Smooth muscle cell (in vitro differentiated cells): ENCODE results near the gene COX7B. TPM values are rescaled to one million over a fixed set of nuclear protein-coding genes. Genes with fewer than 3 reads are reported as not detected.
"Not testable (repeated sequence)": the region's sequence is repeated elsewhere in the genome, so short reads cannot be mapped to it uniquely, and the experiment has no call there.

Experiments
- DNase-seq: peaks from one replicate; lab custom pipeline; 2025; ENCODE audit not compliant: unreplicated experiment; lab: John Stamatoyannopoulos, UW
- H2AFZ ChIP-seq: fragments of 200-600 bp; sonication (generic); 2 replicates; pipeline ENCODE4 v1.6.0; 2016; ENCODE audit warnings: antibody characterized with exemption, low read depth, mild to moderate bottlenecking
- H3F3A ChIP-seq: fragments of 200-600 bp; sonication (generic); 2 replicates; pipeline ENCODE4 v1.6.0; 2017; ENCODE audit warnings: antibody characterized with exemption, low read depth
- H3K27ac ChIP-seq: fragments of 200-600 bp; sonication (generic); 2 replicates; pipeline ENCODE4 v1.5.1; 2016; ENCODE audit warnings: low read depth, mild to moderate bottlenecking
- H3K27me3 ChIP-seq: fragments of 200-600 bp; sonication (generic); 2 replicates; pipeline ENCODE4 v1.6.1; 2016; ENCODE audit warnings: low read depth, mild to moderate bottlenecking
- H3K36me3 ChIP-seq: fragments of 200-600 bp; sonication (generic); 2 replicates; pipeline ENCODE4 v1.5.1; 2016; ENCODE audit warnings: low read depth
- H3K4me1 ChIP-seq: fragments of 200-600 bp; sonication (generic); 2 replicates; pipeline ENCODE4 v1.5.1; 2016; ENCODE audit warnings: low read depth
- H3K4me2 ChIP-seq: fragments of 200-600 bp; sonication (generic); 2 replicates; pipeline ENCODE4 v1.6.0; 2016; ENCODE audit warnings: mild to moderate bottlenecking
- H3K4me3 ChIP-seq: fragments of 200-600 bp; sonication (generic); 2 replicates; pipeline ENCODE4 v1.5.1; 2016; ENCODE audit warnings: mild to moderate bottlenecking
- H3K79me2 ChIP-seq: fragments of 200-600 bp; sonication (generic); 2 replicates; pipeline ENCODE4 v1.6.0; 2016; ENCODE audit warnings: low read depth, mild to moderate bottlenecking
- H3K9ac ChIP-seq: fragments of 200-600 bp; sonication (generic); 2 replicates; pipeline ENCODE4 v1.6.0; 2016; ENCODE audit warnings: low read depth
- H3K9me3 ChIP-seq: fragments of 200-600 bp; sonication (generic); replicated peaks from 2 replicates; pipeline ENCODE4 v1.5.1; 2016; ENCODE audit warnings: low read depth
- H4K20me1 ChIP-seq: fragments of 200-600 bp; sonication (generic); 2 replicates; pipeline ENCODE4 v1.6.0; 2016; ENCODE audit warnings: low read depth
- CTCF ChIP-seq: fragments of 200-600 bp; sonication (generic); IDR thresholded peaks from 2 replicates; pipeline ENCODE4 v1.5.1; 2017; ENCODE audit warnings: borderline replicate concordance, mild to moderate bottlenecking, antibody characterized with exemption; ENCODE audit not compliant: insufficient read depth, poor library complexity, severe bottlenecking
- WGBS: methylation state at CpG from one replicate; pipeline ENCODE4 v1.1.7; 2016; ENCODE audit warnings: low lambda C conversion rate; 5-methylcytosine and 5-hydroxymethylcytosine counted together
- polyA plus RNA-seq: library from polyadenylated mRNA; unstranded; fragments of >200 nt; fragmentation: Nextera tagmentation; extraction: Ambion mirVana; gene quantifications from 2 replicates; pipeline ENCODE4 v1.2.1, GENCODE V29; 2016
- total RNA-seq: library from RNA; depleted of rRNA; stranded (reverse); fragments of >200 nt; gene quantifications from 2 replicates; pipeline ENCODE4 v1.2.3, GENCODE V29; 2014

Gene COX7B
- total and polyA plus RNA-seq, 2 experiments from 2014 or later, result 483 to 503 TPM

GRCh38 chrX:77937291-77937690, 38.0 kb downstream of the COX7B start:
- TF ChIP-seq CTCF, result no peak
- Histone ChIP-seq H4K20me1 (no peaks in the 10 kb centered on the region), H3K4me3 (no peak overlapping the region), H3K9ac (no peak overlapping the region), H3K4me2 (no peak overlapping the region), H3K4me1 (no peaks in the 10 kb centered on the region), H3K79me2 (no peaks in the 10 kb centered on the region), H3F3A (no peaks in the 10 kb centered on the region), H3K9me3 (no peaks in the 10 kb centered on the region), H3K36me3 (no peaks in the 10 kb centered on the region), H3K27me3 (no peaks in the 10 kb centered on the region), H2AFZ (no peak overlapping the region), H3K27ac (no peak overlapping the region)
- WGBS, result 68% methylated on average over 3 of the region's 3 CpGs
- no peak for DNase-seq

DNA sequence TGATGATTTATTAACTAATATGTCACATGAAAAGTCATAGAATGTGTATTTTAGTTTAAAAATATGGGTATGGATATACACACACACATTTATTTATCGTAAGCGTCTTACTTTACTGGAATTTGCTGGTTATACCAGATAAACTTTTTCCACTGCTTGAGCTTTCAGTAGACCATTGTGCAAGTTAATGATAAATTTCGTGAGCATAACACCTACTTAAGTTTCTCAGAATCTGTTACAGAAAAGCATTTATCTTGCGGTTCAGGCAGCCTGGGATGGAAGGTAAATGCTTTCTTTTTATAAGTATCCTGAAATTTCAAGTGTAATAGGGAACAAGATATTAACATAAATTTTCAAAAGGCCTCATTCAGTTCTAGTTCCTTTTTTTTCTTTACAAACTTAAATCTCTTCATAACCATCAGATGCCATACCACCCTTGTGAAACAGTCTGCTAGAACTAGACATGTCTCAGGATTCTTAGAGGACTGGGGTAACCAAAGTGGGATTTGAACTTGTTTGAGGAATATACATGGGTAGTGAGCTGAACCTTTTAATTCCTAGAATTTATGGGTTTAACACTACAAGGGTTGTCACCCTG, 38.9 kb downstream of the COX7B start:
- Histone ChIP-seq H3K4me3 (no peak overlapping the region), H3F3A (no peaks in the 10 kb centered on the region), H3K4me1 (no peaks in the 10 kb centered on the region), H2AFZ (no peak overlapping the region), H3K27ac (no peak overlapping the region), H3K27me3 (no peaks in the 10 kb centered on the region), H4K20me1 (no peaks in the 10 kb centered on the region), H3K9me3 (no peaks in the 10 kb centered on the region), H3K36me3 (no peaks in the 10 kb centered on the region), H3K4me2 (no peak overlapping the region), H3K79me2 (no peaks in the 10 kb centered on the region), H3K9ac (no peak overlapping the region)
- TF ChIP-seq CTCF, result no peak
- WGBS, result 80% methylated on average over 4 of the region's 4 CpGs
- no peak for DNase-seq

GRCh38 chrX:77945031-77945430, 45.8 kb downstream of the COX7B start:
- not testable (repeated sequence) for H3F3A ChIP-seq, H3K27me3 ChIP-seq, H3K27ac ChIP-seq, H3K9me3 ChIP-seq, H3K4me3 ChIP-seq, H4K20me1 ChIP-seq, H2AFZ ChIP-seq, H3K4me2 ChIP-seq, H3K36me3 ChIP-seq, DNase-seq, H3K4me1 ChIP-seq, H3K79me2 ChIP-seq, H3K9ac ChIP-seq
- 93% methylated on average over 6 of the region's 6 CpGs for WGBS

GRCh38 chrX:77945910-77946545, 46.8 kb downstream of the COX7B start:
- no peak overlapping the region for H3K4me2 ChIP-seq
- H3F3A ChIP-seq, result no peaks in the 10 kb centered on the region
- no peaks in the 10 kb centered on the region for H3K79me2 ChIP-seq
- H2AFZ ChIP-seq, result no peak overlapping the region
- DNase-seq, result no peak
- no peaks in the 10 kb centered on the region for H3K9me3 ChIP-seq
- H3K4me1 ChIP-seq, result no peaks in the 10 kb centered on the region
- WGBS, result 88% methylated on average over 7 of the region's 7 CpGs
- H3K9ac ChIP-seq, result no peak overlapping the region
- no peaks in the 10 kb centered on the region for H3K27me3 ChIP-seq
- no peaks in the 10 kb centered on the region for H4K20me1 ChIP-seq
- TF ChIP-seq CTCF, result no peak
- no peak overlapping the region for H3K4me3 ChIP-seq
- no peak overlapping the region for H3K27ac ChIP-seq
- H3K36me3 ChIP-seq, result no peaks in the 10 kb centered on the region
